ENCODE data around the gene CIZ1. TPM values are rescaled to one million over a fixed set of nuclear protein-coding genes. Genes with fewer than 3 reads are reported as not detected.

CIZ1 gene
- total and polyA plus RNA-seq, 9 of the 15 experiments (the other 6 are each of a cell fraction or from before 2014, with no cell fraction given) = 6.6 to 329 (median 87.8) TPM

GRCh38 chr9:128159522-128159783 lies 31.9 kb downstream of the CIZ1 start (continued):
- no peak for TF ChIP-seq CCNT2 (IDR thresholded peaks at IDR 0.05; ENCODE audit: borderline replicate concordance, extremely low read depth, insufficient read length, low read depth, low read length)
- TF ChIP-seq TRIM24 (IDR thresholded peaks at IDR 0.05) = no peak
- no peak for TF ChIP-seq ZNF384 (IDR thresholded peaks at IDR 0.05; ENCODE audit: low read depth, low read length)
- 0 out of 2 replicates have a peak, but pooled peaks have one; percentile 72 for TF ChIP-seq DIDO1 (tag; IDR thresholded peaks at IDR 0.05; ENCODE audit: low read depth)
- no peak for TF ChIP-seq DLX4 (CRISPR knock-in tag; IDR thresholded peaks at IDR 0.05)
- no peak for TF ChIP-seq ZNF24 (IDR thresholded peaks at IDR 0.05)
- TF ChIP-seq KDM5B (IDR thresholded peaks at IDR 0.05; ENCODE audit: insufficient replicate concordance, low read depth, low read length) = peak; percentile 52
- TF ChIP-seq ZNF239 (CRISPR knock-in tag; IDR thresholded peaks at IDR 0.05) = peak; percentile 51
- no peak for TF ChIP-seq ATF7 (IDR thresholded peaks at IDR 0.05)
- TF ChIP-seq ARNT (IDR thresholded peaks at IDR 0.05) = no peak
- TF ChIP-seq, protein P1, sequence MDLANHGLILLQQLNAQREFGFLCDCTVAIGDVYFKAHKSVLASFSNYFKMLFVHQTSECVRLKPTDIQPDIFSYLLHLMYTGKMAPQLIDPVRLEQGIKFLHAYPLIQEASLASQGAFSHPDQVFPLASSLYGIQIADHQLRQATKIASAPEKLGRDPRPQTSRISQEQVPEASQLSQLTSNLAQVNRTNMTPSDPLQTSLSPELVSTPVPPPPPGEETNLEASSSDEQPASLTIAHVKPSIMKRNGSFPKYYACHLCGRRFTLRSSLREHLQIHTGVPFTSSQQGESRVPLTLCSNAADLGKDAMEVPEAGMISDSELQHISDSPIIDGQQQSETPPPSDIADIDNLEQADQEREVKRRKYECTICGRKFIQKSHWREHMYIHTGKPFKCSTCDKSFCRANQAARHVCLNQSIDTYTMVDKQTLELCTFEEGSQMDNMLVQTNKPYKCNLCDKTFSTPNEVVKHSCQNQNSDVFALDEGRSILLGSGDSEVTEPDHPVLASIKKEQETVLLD (IDR thresholded peaks at IDR 0.05) = no peak
- TF ChIP-seq, protein P2, sequence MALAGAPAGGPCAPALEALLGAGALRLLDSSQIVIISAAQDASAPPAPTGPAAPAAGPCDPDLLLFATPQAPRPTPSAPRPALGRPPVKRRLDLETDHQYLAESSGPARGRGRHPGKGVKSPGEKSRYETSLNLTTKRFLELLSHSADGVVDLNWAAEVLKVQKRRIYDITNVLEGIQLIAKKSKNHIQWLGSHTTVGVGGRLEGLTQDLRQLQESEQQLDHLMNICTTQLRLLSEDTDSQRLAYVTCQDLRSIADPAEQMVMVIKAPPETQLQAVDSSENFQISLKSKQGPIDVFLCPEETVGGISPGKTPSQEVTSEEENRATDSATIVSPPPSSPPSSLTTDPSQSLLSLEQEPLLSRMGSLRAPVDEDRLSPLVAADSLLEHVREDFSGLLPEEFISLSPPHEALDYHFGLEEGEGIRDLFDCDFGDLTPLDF (CRISPR knock-in tag; IDR thresholded peaks at IDR 0.05) = peak; percentile 73
- TF ChIP-seq ZBTB1 (CRISPR knock-in tag; IDR thresholded peaks at IDR 0.05; ENCODE audit: borderline replicate concordance, low read depth) = no peak
- TF ChIP-seq SMC3 (conservative IDR thresholded peaks at IDR 0.05; ENCODE audit: insufficient read depth, low read depth, low read length) = 0 out of 2 replicates have a peak, but pooled peaks have one; percentile 17
- TF ChIP-seq, protein P3, sequence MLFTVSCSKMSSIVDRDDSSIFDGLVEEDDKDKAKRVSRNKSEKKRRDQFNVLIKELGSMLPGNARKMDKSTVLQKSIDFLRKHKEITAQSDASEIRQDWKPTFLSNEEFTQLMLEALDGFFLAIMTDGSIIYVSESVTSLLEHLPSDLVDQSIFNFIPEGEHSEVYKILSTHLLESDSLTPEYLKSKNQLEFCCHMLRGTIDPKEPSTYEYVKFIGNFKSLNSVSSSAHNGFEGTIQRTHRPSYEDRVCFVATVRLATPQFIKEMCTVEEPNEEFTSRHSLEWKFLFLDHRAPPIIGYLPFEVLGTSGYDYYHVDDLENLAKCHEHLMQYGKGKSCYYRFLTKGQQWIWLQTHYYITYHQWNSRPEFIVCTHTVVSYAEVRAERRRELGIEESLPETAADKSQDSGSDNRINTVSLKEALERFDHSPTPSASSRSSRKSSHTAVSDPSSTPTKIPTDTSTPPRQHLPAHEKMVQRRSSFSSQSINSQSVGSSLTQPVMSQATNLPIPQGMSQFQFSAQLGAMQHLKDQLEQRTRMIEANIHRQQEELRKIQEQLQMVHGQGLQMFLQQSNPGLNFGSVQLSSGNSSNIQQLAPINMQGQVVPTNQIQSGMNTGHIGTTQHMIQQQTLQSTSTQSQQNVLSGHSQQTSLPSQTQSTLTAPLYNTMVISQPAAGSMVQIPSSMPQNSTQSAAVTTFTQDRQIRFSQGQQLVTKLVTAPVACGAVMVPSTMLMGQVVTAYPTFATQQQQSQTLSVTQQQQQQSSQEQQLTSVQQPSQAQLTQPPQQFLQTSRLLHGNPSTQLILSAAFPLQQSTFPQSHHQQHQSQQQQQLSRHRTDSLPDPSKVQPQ (CRISPR knock-in tag; IDR thresholded peaks at IDR 0.05; ENCODE audit: borderline replicate concordance) = no peak
- TF ChIP-seq RNF219 (CRISPR knock-in tag; IDR thresholded peaks at IDR 0.05) = no peak
- TF ChIP-seq HNRNPH1 (optimal IDR thresholded peaks at IDR 0.05; ENCODE audit: low read depth, low read length) = no peak
- TF ChIP-seq SAP30 (IDR thresholded peaks at IDR 0.05; ENCODE audit: borderline replicate concordance, insufficient read depth, low read depth, low read length, poor library complexity, severe bottlenecking) = peak; percentile 56
- no peak for TF ChIP-seq HOXB6 (CRISPR knock-in tag; IDR thresholded peaks at IDR 0.05; ENCODE audit: borderline replicate concordance)

Data from K562 (cell line).